Gastrocnemius medialis (tissue), 4 donors: ENCODE results near the gene ODAPH. TPM values are rescaled to one million over a fixed set of nuclear protein-coding genes. Genes with fewer than 3 reads are reported as not detected.

ENCODE experiments used
- ATAC-seq, 2 donors: fragments of 150-250 bp; one replicate each; pipeline ENCODE4 v1.9.1; 2016
- DNase-seq, 2 donors: peaks; one replicate each; pipeline ENCODE4 v3.0.0-alpha.2; 2019
- H3K27ac ChIP-seq, 4 donors: fragments of 200-600 bp; sonication (generic); 1 replicate in 1 of 4; 2 replicates in 3 of 4; pipeline ENCODE4 v1.5.1; 2016 to 2018; ENCODE audit warnings: mild to moderate bottlenecking in 2 of 4, moderate library complexity in 1 of 4
- H3K27me3 ChIP-seq, 3 donors: fragments of 200-600 bp; sonication (generic) in 2 of 3; 1 replicate in 1 of 3; 2 replicates in 2 of 3; pipeline versions ENCODE4 v1.5.1 to v1.6.0; 2016 to 2019; ENCODE audit warnings: mild to moderate bottlenecking in 1 of 3, moderate library complexity in 1 of 3
- H3K36me3 ChIP-seq, 2 donors: fragments of 200-600 bp; sonication (generic) in 1 of 2; one replicate each; pipeline ENCODE4 v1.5.1; 2017 to 2018
- H3K4me1 ChIP-seq, 2 donors: fragments of 200-600 bp; sonication (generic) in 1 of 2; one replicate each; pipeline ENCODE4 v1.5.1; 2016 to 2017; ENCODE audit warnings: mild to moderate bottlenecking in 2 of 2
- H3K4me3 ChIP-seq, 4 donors: fragments of 200-600 bp; sonication (generic) in 3 of 4; 1 replicate in 1 of 4; 2 replicates in 3 of 4; pipeline ENCODE4 v1.5.1; 2016 to 2019; ENCODE audit warnings: mild to moderate bottlenecking in 2 of 4
- H3K9me3 ChIP-seq, 3 donors: fragments of 200-600 bp; sonication (generic) in 2 of 3; 1 replicate in 1 of 3; 2 replicates in 2 of 3; pipeline ENCODE4 v1.5.1; 2016 to 2019
- POLR2A ChIP-seq, 2 donors: fragments of 450-650 bp; IDR thresholded peaks; one replicate each; pipeline ENCODE4 v1.6.1; 2017; ENCODE audit warnings: antibody characterized with exemption in 2 of 2, mild to moderate bottlenecking in 2 of 2, moderate library complexity in 2 of 2
- in situ Hi-C, 4 donors: fragments of 200-750 bp; cut with MboI; loops; one replicate each; pipeline versions ENCODE4 v1.15.0 to v1.8.0; 2017; ENCODE audit warnings: low sequenced_read_pairs in 4 of 4
- intact Hi-C: fragments of 100-400 bp; cut with DNase I; formaldehyde crosslinking; loops from one replicate; pipeline ENCODE4 v1.15.1; 2023; ENCODE audit warnings: low total_unique reads
- total RNA-seq, 4 donors: library from RNA; depleted of rRNA; stranded (reverse); fragments of >200 nt; gene quantifications; one replicate each; pipeline versions ENCODE4 v1.1.0 to v1.2.3, GENCODE V29; 2016
- TF ChIP-seq, protein P1 (sequence below), 5 experiments: fragments of 450-650 bp in 3 of 5; fragments of 200-600 bp in 2 of 5; sonication (generic) in 2 of 5; IDR thresholded peaks in 4 of 5; conservative IDR thresholded peaks in 1 of 5; 1 replicate in 4 of 5; 2 replicates in 1 of 5; pipeline ENCODE4 v1.5.1; 2016 to 2019; ENCODE audit warnings: antibody characterized with exemption in 5 of 5, mild to moderate bottlenecking in 3 of 5, moderate library complexity in 3 of 5

Gene ODAPH
- total RNA-seq, 4 donors from 2014 or later = not detected

DNA sequence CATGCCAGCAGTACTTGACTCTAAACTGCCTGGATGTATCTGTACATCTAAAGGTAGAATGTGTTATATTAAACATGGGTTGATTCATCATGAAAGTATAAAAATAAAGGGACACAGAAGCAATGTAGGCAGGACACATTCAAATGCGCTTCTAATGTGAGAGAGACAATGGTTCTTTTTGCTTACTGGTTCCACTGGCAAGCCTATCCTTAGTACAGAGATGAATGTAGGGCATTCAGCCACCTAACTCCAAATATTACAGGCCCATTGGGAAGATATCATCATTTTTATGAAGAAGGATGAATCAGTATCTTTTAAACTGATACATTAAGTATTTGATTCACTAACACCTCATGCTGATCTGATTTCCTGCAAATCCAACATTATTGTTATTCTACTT, 56.4 kb downstream of the ODAPH start:
- H3K4me1 ChIP-seq = no peaks in the 10 kb centered on the region
- H3K27ac ChIP-seq = no peak overlapping the region
- TF ChIP-seq, protein P1, sequence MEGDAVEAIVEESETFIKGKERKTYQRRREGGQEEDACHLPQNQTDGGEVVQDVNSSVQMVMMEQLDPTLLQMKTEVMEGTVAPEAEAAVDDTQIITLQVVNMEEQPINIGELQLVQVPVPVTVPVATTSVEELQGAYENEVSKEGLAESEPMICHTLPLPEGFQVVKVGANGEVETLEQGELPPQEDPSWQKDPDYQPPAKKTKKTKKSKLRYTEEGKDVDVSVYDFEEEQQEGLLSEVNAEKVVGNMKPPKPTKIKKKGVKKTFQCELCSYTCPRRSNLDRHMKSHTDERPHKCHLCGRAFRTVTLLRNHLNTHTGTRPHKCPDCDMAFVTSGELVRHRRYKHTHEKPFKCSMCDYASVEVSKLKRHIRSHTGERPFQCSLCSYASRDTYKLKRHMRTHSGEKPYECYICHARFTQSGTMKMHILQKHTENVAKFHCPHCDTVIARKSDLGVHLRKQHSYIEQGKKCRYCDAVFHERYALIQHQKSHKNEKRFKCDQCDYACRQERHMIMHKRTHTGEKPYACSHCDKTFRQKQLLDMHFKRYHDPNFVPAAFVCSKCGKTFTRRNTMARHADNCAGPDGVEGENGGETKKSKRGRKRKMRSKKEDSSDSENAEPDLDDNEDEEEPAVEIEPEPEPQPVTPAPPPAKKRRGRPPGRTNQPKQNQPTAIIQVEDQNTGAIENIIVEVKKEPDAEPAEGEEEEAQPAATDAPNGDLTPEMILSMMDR (IDR thresholded peaks at IDR 0.05 in 4 of 5, conservative IDR thresholded peaks at IDR 0.05 in 1 of 5) = no peak
- no peak for TF ChIP-seq POLR2A (IDR thresholded peaks at IDR 0.05)
- DNase-seq (no peak), ATAC-seq (no peak)
- intact Hi-C loops (no loop called here), in situ Hi-C loops (no loop called here)
- H3K4me3 ChIP-seq = no peak overlapping the region
- H3K36me3 ChIP-seq = no peaks in the 10 kb centered on the region
- H3K9me3 ChIP-seq = no peaks in the 10 kb centered on the region
- H3K27me3 ChIP-seq = no peaks in the 10 kb centered on the region

Other genes starting within 250 kb of the ODAPH start
- 10 to 100 TPM; 14.0 to 18.7 (median 15.8) TPM for gene RCHY1, start 41.7 kb upstream of the ODAPH start, total RNA-seq
- 10 to 100 TPM in 3 of 4 donors, 1 to 10 TPM in 1; 6.0 to 27.3 (median 13.9) TPM for gene THAP6, start 41.6 kb upstream of the ODAPH start, total RNA-seq
- not detected for gene CDKL2, start 74.5 kb downstream of the ODAPH start, total RNA-seq
- 100 to 1,000 TPM; 123 to 226 (median 132) TPM for gene G3BP2, start 117.3 kb downstream of the ODAPH start, total RNA-seq
- 100 to 1,000 TPM; 213 to 328 (median 254) TPM for gene USO1, start 168.5 kb downstream of the ODAPH start, total RNA-seq